Uterus (tissue), 4 donors: ENCODE results near the gene CCDC188. TPM values are rescaled to one million over a fixed set of nuclear protein-coding genes. Genes with fewer than 3 reads are reported as not detected.

Source experiments
- DNase-seq, 2 donors: peaks; one replicate each; pipeline ENCODE4 v3.0.0-alpha.2; 2019 to 2020
- H3K27ac ChIP-seq, 2 donors: fragments of 200-600 bp; sonication (generic); 1 replicate in 1 of 2; 2 replicates in 1 of 2; pipeline ENCODE4 v1.5.1; 2016 to 2018
- H3K27me3 ChIP-seq, 2 donors: fragments of 200-600 bp; sonication (generic); one replicate each; pipeline ENCODE4 v1.5.1; 2018 to 2019; ENCODE audit warnings: control low read depth in 1 of 2
- H3K36me3 ChIP-seq, 2 donors: fragments of 200-600 bp; sonication (generic); one replicate each; pipeline ENCODE4 v1.5.1; 2019; ENCODE audit warnings: control low read depth in 1 of 2
- H3K4me1 ChIP-seq, 2 donors: fragments of 200-600 bp; sonication (generic); one replicate each; pipeline ENCODE4 v1.5.1; 2018 to 2019; ENCODE audit warnings: control low read depth in 1 of 2
- H3K4me3 ChIP-seq, 2 donors: fragments of 200-600 bp; sonication (generic); 1 replicate in 1 of 2; 2 replicates in 1 of 2; pipeline ENCODE4 v1.5.1; 2018 to 2019; ENCODE audit warnings: mild to moderate bottlenecking in 1 of 2
- H3K9me3 ChIP-seq, 2 donors: fragments of 200-600 bp; sonication (generic); one replicate each; pipeline ENCODE4 v1.5.1; 2019; ENCODE audit warnings: control low read depth in 1 of 2
- CTCF ChIP-seq, 4 experiments: fragments of 200-600 bp in 2 of 4; fragments of 450-650 bp in 2 of 4; sonication (generic) in 2 of 4; IDR thresholded peaks; one replicate each; pipeline ENCODE4 v1.5.1; 2016 to 2019; ENCODE audit warnings: antibody characterized with exemption in 4 of 4, mild to moderate bottlenecking in 2 of 4, moderate library complexity in 1 of 4
- POLR2A ChIP-seq, 2 donors: fragments of 450-650 bp; IDR thresholded peaks; one replicate each; pipeline ENCODE4 v1.6.1; 2016; ENCODE audit warnings: antibody characterized with exemption in 2 of 2, mild to moderate bottlenecking in 1 of 2, moderate library complexity in 1 of 2
- intact Hi-C: fragments of 100-400 bp; cut with DNase I; formaldehyde crosslinking; loops from one replicate; pipeline ENCODE4 v1.15.1; 2023; ENCODE audit warnings: low total_unique reads
- total RNA-seq, 4 donors: library from RNA; depleted of rRNA in 3 of 4; stranded (reverse); fragments of >200 nt in 3 of 4; gene quantifications; one replicate each; pipeline versions ENCODE4 v1.1.0 to v1.2.4, GENCODE V29; 2014 to 2023
- donor health status: DM: yes; HTN: yes; CAD: no.

The CCDC188 gene
- total RNA-seq, 4 donors from 2014 or later = 2.7 to 4.3 TPM; not detected in 2

GRCh38 chr22:20124083-20124787, 26.6 kb downstream of the CCDC188 start:
- H3K36me3 ChIP-seq = no peaks in the 10 kb centered on the region
- H3K27ac ChIP-seq = no peak overlapping the region
- H3K9me3 ChIP-seq = no peaks in the 10 kb centered on the region
- TF ChIP-seq POLR2A (IDR thresholded peaks at IDR 0.05) (no peak), CTCF (IDR thresholded peaks at IDR 0.05) (no peak)
- H3K4me1 ChIP-seq = no peaks in the 10 kb centered on the region
- intact Hi-C loops = no loop called here
- H3K27me3 ChIP-seq = no peaks in the 10 kb centered on the region
- DNase-seq = no peak
- H3K4me3 ChIP-seq = no peak overlapping the region

GRCh38 chr22:20123366-20124082, 27.3 kb downstream of the CCDC188 start:
- no peak for DNase-seq
- H3K4me1 ChIP-seq = no peaks in the 10 kb centered on the region
- no peak overlapping the region for H3K4me3 ChIP-seq
- TF ChIP-seq POLR2A (IDR thresholded peaks at IDR 0.05) (no peak), CTCF (IDR thresholded peaks at IDR 0.05) (no peak)
- H3K27ac ChIP-seq = no peak overlapping the region
- H3K9me3 ChIP-seq = no peaks in the 10 kb centered on the region
- intact Hi-C loops = no loop called here
- H3K36me3 ChIP-seq = no peaks in the 10 kb centered on the region
- no peaks in the 10 kb centered on the region for H3K27me3 ChIP-seq

- no peak for DNase-seq
- H3K4me3 ChIP-seq = no peak overlapping the region
- H3K9me3 ChIP-seq = no peaks in the 10 kb centered on the region
- H3K36me3 ChIP-seq = no peaks in the 10 kb centered on the region
- H3K27ac ChIP-seq = no peak overlapping the region
- TF ChIP-seq CTCF (IDR thresholded peaks at IDR 0.05) = no peak
- TF ChIP-seq POLR2A (IDR thresholded peaks at IDR 0.05) = no peak
- intact Hi-C loops = no loop called here
- H3K27me3 ChIP-seq = no peaks in the 10 kb centered on the region
- H3K4me1 ChIP-seq = no peaks in the 10 kb centered on the region
Observed at GRCh38 chr22:20121856-20122415, 28.9 kb downstream of the CCDC188 start.

DNA sequence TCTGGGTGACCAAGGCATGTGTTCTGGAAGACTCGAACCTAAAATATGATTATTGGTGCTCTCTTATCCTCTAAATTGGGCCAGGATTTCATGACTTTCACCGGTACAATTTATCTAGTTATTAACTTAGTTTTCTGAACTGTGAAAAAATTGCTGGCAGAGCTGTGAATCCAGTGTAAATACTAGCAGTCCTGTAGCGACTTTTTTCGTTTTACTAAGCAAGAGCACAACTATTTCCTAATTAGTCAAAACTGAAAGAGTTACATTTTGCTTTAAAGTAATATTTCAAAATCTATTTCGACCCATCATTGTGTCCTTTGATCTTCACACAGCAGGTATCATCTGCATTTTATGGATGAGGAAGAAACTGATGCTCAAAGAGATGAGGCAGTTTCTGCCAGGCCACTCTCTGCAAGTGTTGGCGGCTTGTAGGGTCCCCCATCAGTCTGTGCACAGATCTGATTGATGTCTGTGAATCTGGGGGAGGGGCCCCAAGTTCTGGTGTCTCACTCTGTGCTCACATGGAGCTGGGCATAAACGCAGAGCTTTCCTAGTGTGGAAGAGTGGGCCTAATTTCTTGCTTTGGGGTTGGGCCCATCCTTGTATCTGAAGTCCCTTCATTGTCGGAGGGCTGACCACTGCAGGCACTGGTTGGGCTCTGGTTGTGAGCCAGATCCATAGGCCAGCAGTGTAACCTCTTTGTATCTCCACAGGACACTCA, 32.4 kb downstream of the CCDC188 start:
- Histone ChIP-seq H3K27ac (peak overlapping the region in 1 of 2 donors; percentile 87), H3K27me3 (no peaks in the 10 kb centered on the region), H3K4me1 (peaks cover 4 to 7% of the 10 kb centered on the region in 2 donors), H3K36me3 (no peaks in the 10 kb centered on the region), H3K9me3 (no peaks in the 10 kb centered on the region), H3K4me3 (peak overlapping the region; percentile 51 to 95)
- DNase-seq = no peak
- intact Hi-C loops = loop anchor here (10.0 kb wide), 1 partner anchor 144 kb away; no protein-coding TSS in a partner anchor
- no peak for TF ChIP-seq POLR2A (IDR thresholded peaks at IDR 0.05)
- TF ChIP-seq CTCF (IDR thresholded peaks at IDR 0.05) = no peak
